ENCODE measurements around the gene DCAF17. TPM values are rescaled to one million over a fixed set of nuclear protein-coding genes. Genes with fewer than 3 reads are reported as not detected.

The DCAF17 gene
- polyA plus RNA-seq, 1 donor from 2014 or later = 20.3 TPM

DNA sequence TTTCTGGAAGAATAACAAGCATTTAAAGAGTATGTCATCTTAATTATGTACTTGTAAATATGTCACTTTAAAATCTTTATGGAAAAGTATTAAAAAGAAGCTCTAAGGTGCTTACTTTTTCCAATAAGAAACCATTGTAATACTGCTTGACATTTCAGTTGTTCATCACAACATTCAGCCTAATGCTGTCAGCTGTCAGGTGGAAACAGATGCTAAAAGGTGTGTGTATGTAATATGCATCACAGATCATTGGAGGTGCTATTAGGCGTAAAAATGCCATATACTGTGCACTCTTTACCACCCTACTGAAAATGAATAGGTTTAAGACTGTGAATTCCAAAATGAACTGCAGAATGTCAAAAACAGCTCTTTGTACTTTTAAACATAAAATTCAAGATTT lies 40.5 kb upstream of the DCAF17 start:
- H3F3A ChIP-seq (ENCODE audit: insufficient read depth, low read length, poor library complexity, severe bottlenecking) = no peaks in the 10 kb centered on the region

DNA sequence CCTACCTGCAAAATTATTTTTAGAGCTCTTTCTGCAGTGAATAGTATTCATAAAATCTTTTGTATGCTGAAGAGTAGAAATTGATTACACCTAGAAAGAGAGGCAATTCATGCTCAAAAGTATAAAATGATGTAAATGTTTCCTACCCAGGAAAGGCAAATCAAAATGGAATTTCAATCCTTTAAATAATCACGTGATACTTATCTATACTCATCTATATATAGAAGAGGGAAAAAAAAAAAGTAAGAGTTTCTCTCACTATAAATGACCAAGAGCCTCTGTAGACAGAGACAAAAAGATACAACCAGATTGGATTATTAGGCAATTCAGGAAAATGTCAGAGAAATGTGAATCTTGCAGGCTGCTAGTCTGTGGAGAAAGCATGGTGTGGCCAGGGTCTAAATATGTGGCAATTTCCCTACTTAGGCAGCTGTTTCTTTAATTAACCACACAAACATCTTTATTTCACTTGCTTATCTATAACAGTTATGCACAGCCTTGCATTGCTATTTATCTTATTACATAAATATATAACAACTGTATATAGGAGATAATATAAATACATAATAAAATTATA lies 39.8 kb upstream of the DCAF17 start:
- Histone ChIP-seq H3K9ac (ENCODE audit: low read length) (peak overlapping the region; percentile 52), H3K9me2 (ENCODE audit: insufficient read depth, low read length) (no peaks in the 10 kb centered on the region), H3K27ac (ENCODE audit: low read length) (peak overlapping the region; percentile 90), H3K9me3 (ENCODE audit: low read length) (no peaks in the 10 kb centered on the region), H3K4me3 (ENCODE audit: low read length) (peak overlapping the region; percentile 36), H4K20me1 (ENCODE audit: insufficient read depth) (no peaks in the 10 kb centered on the region), H3F3A (ENCODE audit: insufficient read depth, low read length, poor library complexity, severe bottlenecking) (no peaks in the 10 kb centered on the region), H3K4me2 (ENCODE audit: low read length) (peak overlapping the region; percentile 20), H3K36me3 (ENCODE audit: insufficient read depth, low read length) (no peaks in the 10 kb centered on the region), H3K27me3 (ENCODE audit: insufficient read depth, low read depth, low read length) (no peaks in the 10 kb centered on the region), H3K79me2 (replicated peaks; ENCODE audit: insufficient read depth, low read length) (no peaks in the 10 kb centered on the region), H2AFZ (ENCODE audit: low read depth, low read length) (no peak overlapping the region)
- TF ChIP-seq RAD21 (conservative IDR thresholded peaks at IDR 0.05) (no peak), MXI1 (conservative IDR thresholded peaks at IDR 0.05; ENCODE audit: poor library complexity, severe bottlenecking) (no peak), EZH2 (IDR thresholded peaks at IDR 0.05; ENCODE audit: borderline replicate concordance, insufficient read depth, low read length, poor library complexity, severe bottlenecking) (no peak), EP300 (conservative IDR thresholded peaks at IDR 0.05; ENCODE audit: poor library complexity, severe bottlenecking) (no peak), TAF1 (IDR thresholded peaks at IDR 0.05; ENCODE audit: low read depth) (no peak), POLR2AphosphoS5 (IDR thresholded peaks at IDR 0.05) (no peak), SMC3 (conservative IDR thresholded peaks at IDR 0.05; ENCODE audit: poor library complexity) (no peak)
- TF ChIP-seq, protein P1, sequence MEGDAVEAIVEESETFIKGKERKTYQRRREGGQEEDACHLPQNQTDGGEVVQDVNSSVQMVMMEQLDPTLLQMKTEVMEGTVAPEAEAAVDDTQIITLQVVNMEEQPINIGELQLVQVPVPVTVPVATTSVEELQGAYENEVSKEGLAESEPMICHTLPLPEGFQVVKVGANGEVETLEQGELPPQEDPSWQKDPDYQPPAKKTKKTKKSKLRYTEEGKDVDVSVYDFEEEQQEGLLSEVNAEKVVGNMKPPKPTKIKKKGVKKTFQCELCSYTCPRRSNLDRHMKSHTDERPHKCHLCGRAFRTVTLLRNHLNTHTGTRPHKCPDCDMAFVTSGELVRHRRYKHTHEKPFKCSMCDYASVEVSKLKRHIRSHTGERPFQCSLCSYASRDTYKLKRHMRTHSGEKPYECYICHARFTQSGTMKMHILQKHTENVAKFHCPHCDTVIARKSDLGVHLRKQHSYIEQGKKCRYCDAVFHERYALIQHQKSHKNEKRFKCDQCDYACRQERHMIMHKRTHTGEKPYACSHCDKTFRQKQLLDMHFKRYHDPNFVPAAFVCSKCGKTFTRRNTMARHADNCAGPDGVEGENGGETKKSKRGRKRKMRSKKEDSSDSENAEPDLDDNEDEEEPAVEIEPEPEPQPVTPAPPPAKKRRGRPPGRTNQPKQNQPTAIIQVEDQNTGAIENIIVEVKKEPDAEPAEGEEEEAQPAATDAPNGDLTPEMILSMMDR (IDR thresholded peaks at IDR 0.05; ENCODE audit: poor library complexity, severe bottlenecking) = no peak
- TF ChIP-seq, protein P2, sequence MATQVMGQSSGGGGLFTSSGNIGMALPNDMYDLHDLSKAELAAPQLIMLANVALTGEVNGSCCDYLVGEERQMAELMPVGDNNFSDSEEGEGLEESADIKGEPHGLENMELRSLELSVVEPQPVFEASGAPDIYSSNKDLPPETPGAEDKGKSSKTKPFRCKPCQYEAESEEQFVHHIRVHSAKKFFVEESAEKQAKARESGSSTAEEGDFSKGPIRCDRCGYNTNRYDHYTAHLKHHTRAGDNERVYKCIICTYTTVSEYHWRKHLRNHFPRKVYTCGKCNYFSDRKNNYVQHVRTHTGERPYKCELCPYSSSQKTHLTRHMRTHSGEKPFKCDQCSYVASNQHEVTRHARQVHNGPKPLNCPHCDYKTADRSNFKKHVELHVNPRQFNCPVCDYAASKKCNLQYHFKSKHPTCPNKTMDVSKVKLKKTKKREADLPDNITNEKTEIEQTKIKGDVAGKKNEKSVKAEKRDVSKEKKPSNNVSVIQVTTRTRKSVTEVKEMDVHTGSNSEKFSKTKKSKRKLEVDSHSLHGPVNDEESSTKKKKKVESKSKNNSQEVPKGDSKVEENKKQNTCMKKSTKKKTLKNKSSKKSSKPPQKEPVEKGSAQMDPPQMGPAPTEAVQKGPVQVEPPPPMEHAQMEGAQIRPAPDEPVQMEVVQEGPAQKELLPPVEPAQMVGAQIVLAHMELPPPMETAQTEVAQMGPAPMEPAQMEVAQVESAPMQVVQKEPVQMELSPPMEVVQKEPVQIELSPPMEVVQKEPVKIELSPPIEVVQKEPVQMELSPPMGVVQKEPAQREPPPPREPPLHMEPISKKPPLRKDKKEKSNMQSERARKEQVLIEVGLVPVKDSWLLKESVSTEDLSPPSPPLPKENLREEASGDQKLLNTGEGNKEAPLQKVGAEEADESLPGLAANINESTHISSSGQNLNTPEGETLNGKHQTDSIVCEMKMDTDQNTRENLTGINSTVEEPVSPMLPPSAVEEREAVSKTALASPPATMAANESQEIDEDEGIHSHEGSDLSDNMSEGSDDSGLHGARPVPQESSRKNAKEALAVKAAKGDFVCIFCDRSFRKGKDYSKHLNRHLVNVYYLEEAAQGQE (IDR thresholded peaks at IDR 0.05; ENCODE audit: borderline replicate concordance) = no peak

More for the DNA sequence above, 40.5 kb upstream of the DCAF17 start:
- Histone ChIP-seq H3K79me2 (replicated peaks; ENCODE audit: insufficient read depth, low read length) (no peaks in the 10 kb centered on the region), H3K4me2 (ENCODE audit: low read length) (peak overlapping the region; percentile 27), H4K20me1 (ENCODE audit: insufficient read depth) (no peaks in the 10 kb centered on the region), H3K9ac (ENCODE audit: low read length) (peak overlapping the region; percentile 53), H3K27me3 (ENCODE audit: insufficient read depth, low read depth, low read length) (no peaks in the 10 kb centered on the region), H2AFZ (ENCODE audit: low read depth, low read length) (no peak overlapping the region), H3K9me3 (ENCODE audit: low read length) (no peaks in the 10 kb centered on the region), H3K36me3 (ENCODE audit: insufficient read depth, low read length) (no peaks in the 10 kb centered on the region), H3K27ac (ENCODE audit: low read length) (peak overlapping the region; percentile 90), H3K9me2 (ENCODE audit: insufficient read depth, low read length) (no peaks in the 10 kb centered on the region), H3K4me3 (ENCODE audit: low read length) (peak overlapping the region; percentile 36)
- TF ChIP-seq, protein P2 (IDR thresholded peaks at IDR 0.05; ENCODE audit: borderline replicate concordance) = no peak
- TF ChIP-seq POLR2AphosphoS5 (IDR thresholded peaks at IDR 0.05) = peak; percentile 89
- TF ChIP-seq EP300 (conservative IDR thresholded peaks at IDR 0.05; ENCODE audit: poor library complexity, severe bottlenecking) = peak; percentile 97
- no peak for TF ChIP-seq TAF1 (IDR thresholded peaks at IDR 0.05; ENCODE audit: low read depth)
- no peak for TF ChIP-seq MXI1 (conservative IDR thresholded peaks at IDR 0.05; ENCODE audit: poor library complexity, severe bottlenecking)
- TF ChIP-seq, protein P1 (IDR thresholded peaks at IDR 0.05; ENCODE audit: poor library complexity, severe bottlenecking) = no peak
- TF ChIP-seq SMC3 (conservative IDR thresholded peaks at IDR 0.05; ENCODE audit: poor library complexity) = peak; percentile 27
- TF ChIP-seq RAD21 (conservative IDR thresholded peaks at IDR 0.05) = peak; percentile 38
- no peak for TF ChIP-seq EZH2 (IDR thresholded peaks at IDR 0.05; ENCODE audit: borderline replicate concordance, insufficient read depth, low read length, poor library complexity, severe bottlenecking)
